Measurements from ENCODE around the gene MTHFD1L. TPM values are rescaled to one million over a fixed set of nuclear protein-coding genes. Genes with fewer than 3 reads are reported as not detected.

MTHFD1L gene
- total RNA-seq, 4 donors from 2014 or later, result 4.3 to 23.1 (median 4.7) TPM

DNA sequence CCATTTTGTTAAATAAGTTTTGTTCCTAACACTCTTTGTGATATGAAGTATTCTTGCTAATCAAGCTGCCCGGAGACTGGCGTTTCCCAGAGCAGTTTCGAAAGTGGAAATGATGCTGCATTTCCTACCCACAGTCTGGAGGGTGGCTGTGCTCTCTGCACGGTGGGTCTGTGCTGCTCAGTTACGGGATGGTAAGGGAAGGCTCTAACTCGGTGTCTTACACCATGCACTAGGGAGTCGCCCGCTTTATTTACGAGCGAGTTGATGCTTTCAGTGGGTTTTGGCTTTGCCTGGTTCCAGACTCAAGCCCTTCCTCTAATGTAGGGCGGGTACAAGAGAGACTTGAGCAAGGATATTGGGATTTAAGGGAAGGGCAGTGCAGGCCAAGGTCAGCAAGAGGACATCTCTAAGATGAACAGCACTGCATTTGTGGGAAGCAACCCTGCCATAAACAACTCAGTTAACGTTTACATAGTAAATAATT, 194.2 kb downstream of the MTHFD1L start:
- peak overlapping the region in 2 of 4 donors; percentile 49 to 51 for H3K27ac ChIP-seq
- H3K36me3 ChIP-seq, result no peaks in the 10 kb centered on the region
- no peak overlapping the region for H3K4me3 ChIP-seq
- no peaks in the 10 kb centered on the region for H3K9me3 ChIP-seq
- no peaks in the 10 kb centered on the region for H3K27me3 ChIP-seq
- no peak for DNase-seq
- no peaks in the 10 kb centered on the region for H3K4me1 ChIP-seq
- no peak for TF ChIP-seq POLR2A (IDR thresholded peaks at IDR 0.05)
- TF ChIP-seq, protein P1, sequence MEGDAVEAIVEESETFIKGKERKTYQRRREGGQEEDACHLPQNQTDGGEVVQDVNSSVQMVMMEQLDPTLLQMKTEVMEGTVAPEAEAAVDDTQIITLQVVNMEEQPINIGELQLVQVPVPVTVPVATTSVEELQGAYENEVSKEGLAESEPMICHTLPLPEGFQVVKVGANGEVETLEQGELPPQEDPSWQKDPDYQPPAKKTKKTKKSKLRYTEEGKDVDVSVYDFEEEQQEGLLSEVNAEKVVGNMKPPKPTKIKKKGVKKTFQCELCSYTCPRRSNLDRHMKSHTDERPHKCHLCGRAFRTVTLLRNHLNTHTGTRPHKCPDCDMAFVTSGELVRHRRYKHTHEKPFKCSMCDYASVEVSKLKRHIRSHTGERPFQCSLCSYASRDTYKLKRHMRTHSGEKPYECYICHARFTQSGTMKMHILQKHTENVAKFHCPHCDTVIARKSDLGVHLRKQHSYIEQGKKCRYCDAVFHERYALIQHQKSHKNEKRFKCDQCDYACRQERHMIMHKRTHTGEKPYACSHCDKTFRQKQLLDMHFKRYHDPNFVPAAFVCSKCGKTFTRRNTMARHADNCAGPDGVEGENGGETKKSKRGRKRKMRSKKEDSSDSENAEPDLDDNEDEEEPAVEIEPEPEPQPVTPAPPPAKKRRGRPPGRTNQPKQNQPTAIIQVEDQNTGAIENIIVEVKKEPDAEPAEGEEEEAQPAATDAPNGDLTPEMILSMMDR (IDR thresholded peaks at IDR 0.05), result no peak

DNA sequence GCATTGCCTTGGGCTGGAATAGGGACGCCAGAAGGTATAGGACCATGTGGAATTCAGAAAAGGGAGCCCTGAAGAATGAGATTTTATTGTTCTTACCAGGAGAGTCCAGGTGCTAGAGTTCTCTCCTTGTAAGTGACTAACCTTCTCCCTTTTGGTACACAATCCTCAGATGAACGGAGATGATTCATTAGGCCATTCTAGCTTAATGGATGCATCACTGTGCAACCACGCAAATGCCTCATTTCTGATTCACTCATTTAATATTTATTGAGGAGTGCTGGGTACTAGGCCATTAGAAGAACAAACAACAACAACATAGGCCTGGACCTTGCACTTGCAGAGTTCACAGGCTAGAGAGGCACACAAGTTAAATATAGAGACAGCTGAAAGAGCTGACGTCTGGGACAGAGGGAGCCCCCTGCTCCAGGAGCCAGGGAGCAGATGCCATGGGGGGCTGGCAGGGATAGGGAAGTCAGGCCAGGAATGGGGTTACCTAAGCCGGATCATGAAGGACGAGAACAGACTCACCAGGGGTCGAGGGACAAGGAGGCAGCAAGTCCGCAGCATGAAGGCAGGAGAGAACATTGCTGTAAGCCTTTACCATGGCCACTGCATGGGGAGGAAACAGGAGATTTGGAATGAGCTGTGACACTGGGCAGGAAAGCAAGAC, 194.7 kb downstream of the MTHFD1L start:
- Histone ChIP-seq H3K4me1 (no peaks in the 10 kb centered on the region), H3K4me3 (no peak overlapping the region), H3K36me3 (no peaks in the 10 kb centered on the region), H3K27me3 (no peaks in the 10 kb centered on the region), H3K9me3 (no peaks in the 10 kb centered on the region), H3K27ac (peak overlapping the region in 2 of 4 donors; percentile 49 to 66)
- TF ChIP-seq POLR2A (IDR thresholded peaks at IDR 0.05), result no peak
- TF ChIP-seq, protein P1 (IDR thresholded peaks at IDR 0.05), result no peak
- DNase-seq, result no peak

DNA sequence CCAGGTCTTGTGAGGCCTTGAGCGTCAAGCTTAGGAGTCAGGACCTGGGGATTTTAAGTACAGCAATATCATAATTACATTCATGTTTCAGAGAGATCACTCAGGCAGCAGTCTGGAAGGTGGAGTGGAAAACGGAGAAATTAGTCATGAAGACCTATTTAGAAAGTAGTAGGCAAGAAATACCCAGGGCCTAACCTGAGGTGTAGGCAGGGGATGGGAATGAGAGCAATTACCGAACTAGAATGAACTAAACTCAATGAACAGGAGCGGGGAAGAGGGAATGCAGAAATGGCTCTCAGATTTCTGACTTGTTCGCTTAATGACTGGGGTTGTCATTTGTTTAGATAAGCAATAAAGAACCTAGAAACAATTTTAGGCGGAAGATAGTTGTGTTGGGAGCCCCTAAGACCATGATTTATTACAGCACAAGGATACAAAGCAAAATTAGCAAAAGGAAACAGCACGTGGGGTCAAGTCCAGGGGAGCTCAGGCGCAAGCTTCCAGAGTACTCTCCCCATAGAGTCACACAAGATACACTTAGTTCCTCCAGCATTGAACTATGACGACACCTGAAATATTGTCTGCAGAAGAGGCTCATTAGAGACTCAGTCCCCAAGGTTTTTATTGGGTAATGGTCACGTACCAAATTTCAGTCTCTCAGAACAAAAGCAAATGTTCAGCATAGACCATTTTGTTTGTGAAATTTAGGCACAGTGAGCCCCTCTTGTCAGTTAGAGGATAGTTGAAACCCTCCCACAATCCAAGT, 195.4 kb downstream of the MTHFD1L start:
- no peak for DNase-seq
- Histone ChIP-seq H3K9me3 (no peaks in the 10 kb centered on the region), H3K4me1 (no peaks in the 10 kb centered on the region), H3K36me3 (no peaks in the 10 kb centered on the region), H3K4me3 (no peak overlapping the region), H3K27me3 (no peaks in the 10 kb centered on the region), H3K27ac (peak overlapping the region in 2 of 4 donors; percentile 44 to 66)
- no peak for TF ChIP-seq POLR2A (IDR thresholded peaks at IDR 0.05)
- TF ChIP-seq, protein P1 (IDR thresholded peaks at IDR 0.05), result no peak

DNA sequence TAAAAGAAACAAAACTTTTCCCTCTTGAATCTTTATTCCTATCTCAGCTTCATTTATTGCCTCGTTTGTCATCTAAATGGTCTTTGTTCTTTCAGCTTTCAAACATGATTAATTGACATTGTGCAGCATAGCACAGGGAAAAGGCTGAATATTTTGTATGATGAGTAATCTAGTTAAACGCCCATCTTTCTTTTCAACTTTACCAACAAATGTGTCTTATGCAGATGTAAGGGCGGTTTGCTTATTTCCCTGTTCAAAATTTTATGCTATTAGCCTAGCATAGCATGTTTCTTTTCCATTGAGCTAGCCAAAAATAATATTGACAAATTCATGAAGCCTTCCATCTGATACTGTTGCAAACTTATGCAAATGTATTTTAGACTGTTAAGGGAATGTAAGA, 197.8 kb downstream of the MTHFD1L start:
- Histone ChIP-seq H3K27me3 (no peaks in the 10 kb centered on the region), H3K36me3 (no peaks in the 10 kb centered on the region), H3K27ac (no peak overlapping the region), H3K9me3 (no peaks in the 10 kb centered on the region), H3K4me3 (no peak overlapping the region), H3K4me1 (peaks cover 0 to 5% (median 0%) of the 10 kb centered on the region in 4 donors)
- TF ChIP-seq, protein P1 (IDR thresholded peaks at IDR 0.05), result no peak
- no peak for TF ChIP-seq POLR2A (IDR thresholded peaks at IDR 0.05)
- DNase-seq, result no peak

DNA sequence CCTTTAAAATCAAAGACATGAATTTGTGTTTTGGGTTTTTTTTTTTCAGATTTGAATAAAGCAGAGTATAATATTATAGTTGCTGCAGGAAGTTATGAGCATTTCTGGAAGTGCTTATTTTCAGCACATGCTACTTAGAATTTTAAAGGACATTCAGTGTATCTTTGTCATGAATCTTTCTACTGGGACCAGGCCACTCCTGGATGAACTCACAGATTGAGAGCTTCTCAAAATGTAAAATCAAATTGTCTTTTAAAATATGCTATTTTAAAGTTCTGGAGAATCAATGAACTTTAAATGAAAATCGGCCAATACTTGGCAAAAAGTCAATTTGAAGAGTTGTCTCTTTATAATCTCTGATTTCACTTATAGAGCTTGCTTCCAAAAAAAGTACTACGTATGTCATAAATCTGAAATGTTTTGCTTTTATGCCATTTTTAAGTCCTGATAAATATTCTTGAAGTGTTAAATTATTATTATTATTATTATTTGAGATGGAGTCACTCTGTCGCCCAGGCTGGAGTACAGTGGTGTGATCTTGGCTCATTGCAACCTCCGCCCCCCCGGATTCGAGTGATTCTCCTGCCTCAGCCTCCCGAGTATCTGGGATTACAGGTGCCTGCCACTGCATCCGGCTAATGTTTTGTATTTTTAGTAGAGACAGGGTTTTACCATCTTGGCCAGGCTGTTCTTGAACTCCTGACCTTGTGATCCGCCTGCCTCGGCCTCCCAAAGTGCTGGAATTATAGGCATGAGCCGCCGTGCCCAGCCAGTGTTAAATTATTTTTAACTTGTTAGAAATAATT, 198.5 kb downstream of the MTHFD1L start:
- no peaks in the 10 kb centered on the region for H3K36me3 ChIP-seq
- DNase-seq, result peak in 1 of 3 donors; percentile 13
- H3K27ac ChIP-seq, result no peak overlapping the region
- no peaks in the 10 kb centered on the region for H3K9me3 ChIP-seq
- H3K4me3 ChIP-seq, result no peak overlapping the region
- H3K4me1 ChIP-seq, result peaks cover 0 to 6% (median 3%) of the 10 kb centered on the region in 4 donors
- H3K27me3 ChIP-seq, result no peaks in the 10 kb centered on the region
- no peak for TF ChIP-seq POLR2A (IDR thresholded peaks at IDR 0.05)
- TF ChIP-seq, protein P1 (IDR thresholded peaks at IDR 0.05), result no peak

Data from Peyer's patch (tissue), 4 donors.